PC-3 (cell line): Measurements from ENCODE around the gene CCL1.

Experiments used
- CTCF ChIP-seq: fragments of 300-600 bp; sonication (generic); conservative IDR thresholded peaks from 2 replicates; pipeline ENCODE4 v1.5.1; 2017; ENCODE audit warnings: antibody characterized with exemption, low read depth, mild to moderate bottlenecking, low read length
- EZH2 ChIP-seq: fragments of 300-600 bp; sonication (generic); IDR thresholded peaks from one replicate; pipeline ENCODE4 v1.6.1; 2017; ENCODE audit warnings: antibody characterized with exemption, mild to moderate bottlenecking, low read length; ENCODE audit not compliant: unreplicated experiment
- EZH2phosphoT487 ChIP-seq: fragments of 300-600 bp; sonication (generic); IDR thresholded peaks from 2 replicates; pipeline ENCODE4 v1.6.1; 2018; ENCODE audit warnings: mild to moderate bottlenecking, antibody characterized with exemption, low read length, borderline replicate concordance

- no peak for TF ChIP-seq CTCF
- no peak for TF ChIP-seq EZH2phosphoT487
- no peak for TF ChIP-seq EZH2
These were observed 8.4 kb downstream of the CCL1 start for GRCh38 chr17:34354637-34355036.
